ENCODE data around the gene KRT78.
"Not testable (repeated sequence)": the region's sequence is repeated elsewhere in the genome, so short reads cannot be mapped to it uniquely, and the experiment has no call there.

Gene KRT78

DNA sequence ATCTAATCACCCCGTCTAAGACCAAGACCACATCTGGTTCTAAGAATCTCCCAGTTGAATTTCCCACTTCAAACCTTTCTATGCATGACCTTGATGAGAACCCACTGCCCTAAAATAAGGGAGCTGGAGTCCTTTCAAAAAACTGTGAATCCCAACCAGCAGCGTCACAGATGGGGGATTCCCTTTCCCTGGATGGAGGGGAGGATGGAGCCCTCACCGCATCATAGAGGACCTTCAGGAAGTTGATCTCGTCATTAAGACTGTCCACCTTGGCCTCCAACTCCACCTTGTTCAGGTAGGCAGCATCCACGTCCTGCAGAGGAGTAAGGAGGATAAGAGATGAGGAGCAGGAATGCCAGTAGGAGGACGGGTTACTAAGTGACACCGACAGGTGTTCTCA lies 39.6 kb downstream of the KRT78 start:
- DNase-seq = no peak

DNA sequence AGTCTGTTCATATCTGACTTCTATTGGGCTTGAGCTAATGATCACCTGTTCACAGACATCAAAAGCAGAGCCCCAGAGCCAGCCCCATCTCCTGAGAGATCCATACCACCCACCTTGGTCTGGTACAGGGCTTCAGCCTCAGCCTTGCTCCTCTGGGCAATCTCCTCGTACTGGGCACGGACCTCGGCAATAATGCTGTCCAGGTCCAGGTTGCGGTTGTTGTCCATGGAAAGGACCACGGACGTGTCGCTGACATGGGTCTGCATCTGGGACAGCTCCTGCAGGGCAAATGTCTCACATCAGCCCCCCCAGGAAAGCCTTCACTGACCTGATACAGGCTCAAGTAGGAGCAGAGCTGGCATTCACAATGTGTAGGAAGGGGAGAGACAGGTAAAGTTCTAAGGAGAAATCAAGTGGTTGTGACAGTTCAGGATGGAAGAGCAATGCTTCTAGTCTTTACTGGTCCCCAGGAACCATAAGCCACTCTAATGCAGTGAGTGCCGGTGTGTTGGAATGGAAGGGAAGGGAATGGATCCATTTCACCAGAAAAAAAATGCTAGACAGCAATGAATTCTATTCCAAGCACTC lies 40.1 kb downstream of the KRT78 start:
- no peak for DNase-seq

DNA sequence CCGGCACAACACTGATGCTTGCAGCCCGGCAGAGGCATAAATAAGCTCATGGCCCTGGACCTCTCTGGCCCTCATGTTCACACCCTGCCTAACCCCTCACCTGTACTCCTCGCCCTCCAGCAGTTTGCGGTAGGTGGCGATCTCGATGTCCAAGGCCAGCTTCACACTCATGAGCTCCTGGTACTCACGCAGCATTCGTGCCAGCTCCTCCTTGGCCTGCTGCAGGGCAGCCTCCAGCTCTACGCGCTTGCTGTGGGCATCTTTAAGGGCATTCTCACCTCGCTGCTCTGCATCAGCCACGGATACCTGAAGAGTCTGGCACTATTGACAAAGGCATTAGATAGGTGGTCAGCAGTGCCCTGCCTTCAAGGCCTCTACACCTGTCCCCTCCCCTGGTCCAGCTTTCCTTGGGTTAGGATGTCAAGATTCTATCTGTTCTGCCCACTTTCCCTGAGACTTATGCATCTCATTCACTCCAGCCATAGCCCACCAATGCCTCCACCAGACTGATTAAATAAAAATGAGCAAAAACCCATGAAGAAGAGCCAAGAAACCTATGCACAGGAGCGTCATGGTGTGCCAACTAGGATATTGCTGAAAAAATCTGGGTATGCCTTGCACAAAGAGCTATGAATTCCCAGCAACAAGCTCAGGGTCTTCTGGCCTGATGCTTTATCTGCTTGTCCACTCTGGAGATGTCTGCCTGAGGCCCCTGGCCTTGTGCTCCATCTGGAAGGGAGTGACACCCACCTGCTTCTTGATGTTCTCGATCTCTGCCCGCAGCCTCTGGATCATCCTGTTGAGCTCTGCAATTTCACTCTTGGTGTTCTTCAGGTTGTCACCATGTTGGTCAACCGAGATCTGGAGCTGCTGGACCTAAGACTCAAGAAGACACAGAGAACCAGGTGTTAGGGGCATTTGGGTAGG lies 41.0 kb downstream of the KRT78 start:
- no peak for DNase-seq

DNA sequence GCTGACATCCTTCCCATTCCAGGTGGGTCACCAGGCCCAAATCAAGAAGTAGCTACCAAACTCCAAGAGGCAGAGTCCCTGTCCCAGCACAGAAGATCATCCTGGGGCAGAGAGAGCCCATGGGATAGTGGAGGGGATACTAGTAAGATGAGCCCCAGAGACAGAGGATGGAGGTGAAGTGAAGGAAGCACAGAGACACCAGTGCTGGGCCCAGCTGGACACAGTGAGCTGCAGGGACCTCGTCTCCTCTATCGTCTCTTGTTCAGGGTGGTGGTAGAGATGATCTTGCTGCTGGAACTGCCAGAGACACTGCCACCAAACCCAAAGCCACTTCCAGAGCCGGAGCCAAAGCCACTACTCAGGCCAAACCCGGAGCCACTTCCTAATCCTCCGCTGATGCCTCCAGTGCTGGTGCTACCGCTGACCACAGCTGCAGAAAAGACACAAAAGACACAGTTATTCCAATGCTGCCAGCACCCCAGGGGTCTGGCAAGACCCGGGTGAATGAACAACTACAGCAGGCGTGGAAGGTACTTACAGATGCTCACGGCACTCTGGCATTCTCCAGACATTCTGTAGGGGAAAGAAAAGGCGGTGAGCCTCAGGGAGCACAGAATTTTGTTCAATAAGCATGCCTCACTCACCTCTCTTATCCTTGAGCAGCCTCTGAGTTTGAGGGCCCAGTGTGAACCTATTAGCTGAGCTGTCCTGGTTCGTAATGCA lies 41.8 kb downstream of the KRT78 start:
- no peak for DNase-seq

DNA sequence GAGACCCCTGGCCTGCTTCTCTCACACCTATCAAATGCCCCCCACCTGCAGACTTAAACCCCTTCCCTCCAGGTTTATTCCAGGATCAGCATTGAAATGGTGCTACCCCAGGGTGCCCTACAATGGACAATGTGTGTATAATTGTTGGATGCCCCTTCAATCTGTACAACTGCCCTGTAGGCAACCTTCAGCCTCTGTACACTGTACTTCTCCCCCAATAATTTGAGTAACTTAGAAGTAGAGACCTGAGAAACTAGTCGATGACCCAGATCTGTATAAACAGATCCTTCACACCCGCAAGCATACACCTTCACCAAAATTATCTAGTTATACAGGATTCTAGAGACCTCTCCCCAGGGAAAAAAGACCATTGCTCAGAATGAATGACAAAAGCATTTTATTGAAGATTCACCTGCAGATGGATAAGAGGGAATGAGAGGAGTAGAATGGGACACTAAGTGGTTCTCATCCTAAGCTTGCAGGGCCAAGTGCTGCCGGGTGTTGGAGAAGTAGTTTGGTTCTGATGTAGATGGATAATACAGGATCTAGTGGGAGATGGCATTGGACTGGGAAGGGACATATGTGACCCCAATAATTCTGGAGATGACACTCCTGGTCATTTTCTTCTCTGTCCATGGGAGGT lies 42.5 kb downstream of the KRT78 start:
- DNase-seq = no peak

DNA sequence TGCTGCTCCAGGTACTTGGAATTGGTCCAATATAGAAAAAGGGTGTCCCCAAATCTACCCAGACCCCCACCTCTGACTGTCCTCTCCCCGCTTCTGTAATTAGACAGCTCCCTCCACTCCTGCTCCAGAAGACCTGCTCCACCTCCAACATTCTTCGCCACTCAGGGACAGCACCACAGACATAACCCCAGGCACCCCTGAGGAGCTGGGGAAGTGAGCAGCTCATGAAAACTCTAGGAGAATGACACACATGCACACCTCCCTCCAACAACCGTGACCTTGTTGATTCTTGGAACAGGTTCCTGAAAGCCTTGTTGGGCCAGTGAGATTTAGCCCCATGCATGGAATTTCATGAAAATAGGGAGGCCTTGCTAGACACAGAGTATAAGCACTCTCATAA lies 43.1 kb downstream of the KRT78 start:
- no peak for DNase-seq

DNA sequence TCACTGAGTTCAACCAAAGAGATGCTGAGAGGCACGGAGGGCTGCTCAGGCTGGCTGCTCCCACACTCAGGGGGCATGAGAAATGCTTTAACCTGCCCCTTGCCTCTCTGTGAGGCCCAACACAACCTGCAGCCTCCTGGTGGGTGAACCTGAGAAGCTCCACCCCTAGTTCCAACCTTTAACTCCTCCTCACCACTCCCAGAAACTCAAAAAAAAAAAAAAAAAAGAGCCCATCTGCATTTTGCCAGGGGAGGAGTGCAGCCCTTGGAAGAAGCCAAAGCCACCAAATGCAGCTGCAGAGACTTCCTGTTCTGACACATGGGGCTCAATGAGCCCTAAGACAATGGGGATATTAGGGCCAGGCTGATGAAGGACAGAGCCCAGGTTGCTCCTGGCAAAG lies 43.8 kb downstream of the KRT78 start:
- DNase-seq = no peak

DNA sequence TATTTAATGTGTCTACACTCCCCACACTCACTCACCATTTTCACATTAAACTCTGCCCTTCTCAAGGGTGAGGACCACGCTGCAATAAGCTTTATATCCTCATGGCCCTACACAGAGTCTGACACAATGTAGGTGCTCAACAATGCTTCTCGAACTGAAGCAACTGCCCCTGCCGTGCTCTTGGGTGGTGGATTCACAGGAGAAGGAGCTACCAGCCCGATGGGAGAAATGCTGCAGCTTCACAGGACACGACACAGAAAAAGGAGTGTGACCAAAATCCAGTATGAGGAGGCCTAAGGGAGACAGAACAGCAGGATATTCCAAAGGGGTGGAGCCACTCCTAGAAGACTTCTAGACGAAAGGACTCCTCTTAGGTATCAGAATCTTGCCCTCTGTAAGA lies 46.4 kb downstream of the KRT78 start:
- DNase-seq = no peak

DNA sequence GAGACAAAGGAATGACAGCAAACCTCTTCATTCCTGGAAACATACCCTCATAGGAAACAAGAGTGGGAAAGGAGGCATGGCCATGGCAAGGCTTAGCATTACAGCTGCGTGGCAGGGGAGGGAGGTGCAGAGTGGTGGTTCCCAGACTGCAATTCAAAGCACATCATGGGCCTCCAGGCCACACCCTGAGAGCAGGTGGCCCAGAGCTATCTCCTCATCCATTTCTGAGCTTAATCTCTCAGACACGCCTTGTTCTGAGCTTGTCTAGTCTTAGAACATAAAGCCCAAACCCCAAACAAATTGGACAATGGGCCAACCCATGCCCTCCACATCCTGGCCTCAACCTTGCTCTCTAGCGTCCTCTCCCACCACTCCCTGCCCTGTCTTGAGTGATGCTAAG lies 47.0 kb downstream of the KRT78 start:
- no peak for DNase-seq

DNA sequence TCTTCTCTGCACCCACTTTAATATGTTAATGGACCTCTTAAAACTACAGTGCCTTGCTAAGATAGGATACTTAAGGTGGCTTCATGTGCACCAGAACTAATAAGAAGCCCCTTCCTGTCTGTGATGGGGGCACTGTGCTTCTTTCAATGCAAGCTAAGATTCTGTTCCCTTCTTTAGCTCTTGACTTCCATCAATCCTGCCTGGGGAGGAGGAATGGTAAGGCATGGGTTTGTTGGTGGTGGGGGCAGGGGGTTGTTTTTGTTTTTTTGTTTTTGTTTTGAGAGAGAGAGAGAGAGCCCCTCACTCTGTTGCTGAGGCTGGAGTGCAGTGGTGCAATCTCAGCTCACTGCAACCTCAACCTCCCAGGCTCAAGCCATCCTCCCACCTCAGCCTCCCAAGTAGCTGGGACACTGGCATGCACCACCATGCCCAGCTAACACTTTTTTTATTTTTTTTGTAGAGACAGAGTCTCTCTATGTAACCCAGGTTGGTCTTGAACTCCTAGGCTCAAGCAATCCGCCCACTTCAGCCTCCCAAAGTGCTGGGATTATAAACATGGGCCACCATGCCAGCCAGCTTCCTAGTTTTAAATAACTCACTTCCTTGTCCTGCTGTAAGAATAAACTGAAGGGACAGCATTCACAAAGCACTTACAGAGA lies 48.4 kb downstream of the KRT78 start:
- no peak for DNase-seq

DNA sequence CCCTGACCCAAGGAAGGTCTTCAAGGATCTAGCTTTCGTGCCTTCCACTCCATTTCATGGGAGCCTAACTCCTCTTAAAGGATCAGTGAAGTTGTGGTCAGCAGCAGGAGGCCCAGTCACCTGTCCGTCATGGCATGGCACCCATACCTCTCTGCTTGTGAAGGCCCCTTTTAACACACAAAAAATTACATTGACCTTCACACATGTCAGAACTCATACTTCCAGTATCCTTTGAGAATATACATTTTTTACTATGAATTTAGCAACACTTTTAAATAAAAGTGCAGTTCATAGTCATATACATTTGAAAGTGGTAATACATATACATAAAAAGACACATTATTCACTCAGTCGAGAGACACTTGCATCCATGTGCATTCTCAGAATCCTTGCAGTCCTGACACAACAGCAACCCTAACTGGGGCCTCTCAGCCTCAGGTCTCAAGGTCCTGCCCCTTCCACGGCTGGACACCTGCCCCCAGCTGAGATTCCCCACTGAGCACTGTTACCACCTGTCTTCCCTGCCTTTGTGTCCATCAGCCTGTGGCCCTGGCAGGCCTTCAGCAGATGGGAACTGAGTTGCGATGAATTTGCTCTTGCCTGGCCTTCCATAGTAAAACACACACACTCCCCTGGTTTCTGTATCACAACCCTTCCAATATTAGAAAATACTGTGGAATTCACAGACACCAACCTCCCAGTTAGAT lies 49.1 kb downstream of the KRT78 start:
- no peak for DNase-seq

DNA sequence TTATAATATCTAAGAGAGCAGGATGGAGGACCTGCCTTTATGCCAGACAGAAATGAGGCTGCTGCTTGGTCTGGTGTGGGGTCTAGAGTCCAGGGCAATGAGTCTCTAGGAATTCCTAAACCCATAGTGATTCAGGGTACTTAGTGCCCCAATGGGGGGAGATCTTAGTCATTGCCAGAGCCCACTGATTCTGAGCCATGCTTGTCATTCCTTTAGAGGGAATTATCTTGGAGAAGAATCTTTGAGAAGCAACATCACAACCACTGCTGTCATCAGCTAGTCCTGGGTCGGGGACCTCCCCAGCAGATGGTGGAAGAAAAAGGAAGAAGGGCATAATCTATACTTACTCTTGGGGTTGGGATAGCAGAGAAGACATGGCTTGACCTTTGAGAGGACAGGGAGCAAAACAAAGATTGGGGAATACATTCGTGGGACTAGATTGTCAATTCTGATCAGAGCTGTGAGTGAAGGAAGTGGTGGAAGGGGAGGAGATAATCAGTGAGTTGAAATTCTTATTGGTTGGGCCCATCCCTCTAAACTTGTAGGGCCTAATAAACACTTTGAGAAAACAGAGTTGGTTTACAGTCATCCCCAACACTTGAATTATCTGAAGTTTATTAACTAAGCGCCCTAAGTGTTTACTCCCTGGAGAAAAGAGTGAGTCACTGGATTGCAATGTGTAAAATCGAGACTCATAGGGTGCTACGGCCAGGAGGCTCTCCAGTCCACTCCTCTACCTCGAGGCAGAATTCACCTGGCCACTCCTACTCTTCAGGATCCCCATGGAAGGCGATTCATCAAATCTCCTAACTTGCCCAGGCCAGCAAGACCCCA lies 49.9 kb downstream of the KRT78 start:
- DNase-seq = no peak

DNA sequence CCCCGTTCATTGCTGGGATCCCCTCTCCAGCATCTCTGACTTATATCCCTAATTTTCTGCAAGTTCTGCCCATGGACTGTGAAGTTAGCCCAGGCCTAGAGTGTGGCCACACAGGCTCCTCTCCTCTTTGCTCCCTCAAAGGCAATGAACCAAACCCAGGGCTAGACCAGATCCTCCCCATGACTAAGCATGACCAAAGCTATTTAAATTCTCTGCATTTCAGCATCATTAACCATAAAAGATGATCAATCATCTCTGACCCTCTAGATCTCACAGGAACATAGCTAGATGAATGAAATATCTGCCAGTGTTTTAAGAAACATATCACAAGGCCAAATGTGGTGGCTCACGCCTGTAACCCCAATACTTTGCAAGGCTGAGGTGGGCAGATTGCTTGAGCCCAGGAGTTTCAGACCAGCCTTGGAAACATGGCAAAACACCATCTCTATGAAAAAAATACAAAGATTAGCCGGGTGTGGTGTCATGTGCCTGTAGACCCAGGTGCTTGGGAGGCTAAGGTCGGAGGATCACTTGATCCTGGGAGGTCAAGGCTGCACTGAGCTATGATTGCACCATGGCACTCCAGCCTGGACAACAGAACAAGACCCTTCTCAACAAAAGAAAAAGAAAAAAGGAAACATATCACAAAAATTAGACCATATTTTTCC lies 50.7 kb downstream of the KRT78 start:
- no peak for DNase-seq

DNA sequence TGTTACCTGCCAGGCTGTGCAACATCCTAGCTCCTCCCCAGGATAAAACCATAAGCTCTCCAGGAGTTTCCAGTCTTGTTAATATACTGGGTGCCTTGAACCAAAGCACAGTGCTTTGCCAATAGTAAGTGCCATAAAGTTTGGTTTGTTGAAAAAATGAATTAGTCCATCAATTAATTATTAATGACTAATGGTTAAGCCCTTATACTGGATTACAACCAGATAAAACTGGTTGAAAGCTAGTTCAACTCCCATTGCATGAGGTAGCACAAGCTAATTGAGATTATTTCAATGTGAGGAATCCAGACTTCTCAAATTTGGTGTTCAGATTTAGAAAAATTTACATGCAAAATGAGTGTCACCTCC lies 51.3 kb downstream of the KRT78 start:
- no peak for DNase-seq

DNA sequence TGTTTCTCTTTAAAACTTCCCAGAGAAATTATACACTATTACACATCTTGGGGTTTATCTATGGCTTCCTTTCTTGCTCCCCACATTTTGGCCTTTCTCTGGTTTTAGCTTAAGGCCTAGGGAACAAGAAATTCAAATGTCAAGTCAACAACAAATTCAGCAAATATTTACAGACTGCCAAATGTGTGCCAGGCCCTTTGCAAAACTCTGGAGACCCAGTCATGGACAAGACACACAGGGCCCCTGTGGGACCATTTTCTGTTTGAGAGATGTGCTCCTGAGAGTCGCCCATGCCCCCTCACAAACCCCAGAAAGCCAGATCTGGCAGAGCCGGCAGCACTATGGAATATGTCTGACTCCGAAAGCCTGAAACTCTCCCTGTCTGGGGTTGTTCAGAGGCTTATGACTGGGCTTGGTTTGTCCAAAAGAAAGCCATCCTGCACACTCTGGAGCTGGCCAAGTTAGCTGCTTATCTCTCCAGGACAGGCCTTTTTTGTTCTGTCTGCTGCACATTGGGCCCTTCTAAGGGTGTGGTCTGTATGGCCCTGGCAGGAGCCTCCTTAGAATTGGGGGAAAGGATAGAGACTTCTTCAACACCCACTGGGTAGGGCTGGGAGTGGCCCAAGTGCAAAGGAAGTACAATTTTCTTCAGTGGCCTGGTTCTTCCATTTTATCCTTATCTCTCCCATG lies 51.8 kb downstream of the KRT78 start:
- no peak for DNase-seq

DNA sequence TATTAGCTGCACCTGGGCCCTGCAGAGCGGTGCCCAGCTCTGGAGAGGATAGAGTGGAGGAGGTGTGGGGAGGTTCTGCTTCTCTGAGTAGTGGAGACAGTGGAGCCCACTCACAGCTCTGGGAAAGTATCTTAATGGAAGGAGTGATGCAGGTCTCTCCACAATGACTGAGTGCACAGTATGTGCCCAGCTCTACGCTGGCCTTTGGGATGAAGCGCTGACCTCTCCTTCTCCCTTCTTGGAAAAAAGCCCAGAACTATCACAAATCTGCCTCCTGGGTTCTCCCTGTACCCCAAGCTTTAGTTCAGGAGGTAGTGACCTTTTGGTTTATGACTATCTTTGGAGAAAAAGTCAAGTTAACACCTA lies 52.4 kb downstream of the KRT78 start:
- no peak for DNase-seq

DNA sequence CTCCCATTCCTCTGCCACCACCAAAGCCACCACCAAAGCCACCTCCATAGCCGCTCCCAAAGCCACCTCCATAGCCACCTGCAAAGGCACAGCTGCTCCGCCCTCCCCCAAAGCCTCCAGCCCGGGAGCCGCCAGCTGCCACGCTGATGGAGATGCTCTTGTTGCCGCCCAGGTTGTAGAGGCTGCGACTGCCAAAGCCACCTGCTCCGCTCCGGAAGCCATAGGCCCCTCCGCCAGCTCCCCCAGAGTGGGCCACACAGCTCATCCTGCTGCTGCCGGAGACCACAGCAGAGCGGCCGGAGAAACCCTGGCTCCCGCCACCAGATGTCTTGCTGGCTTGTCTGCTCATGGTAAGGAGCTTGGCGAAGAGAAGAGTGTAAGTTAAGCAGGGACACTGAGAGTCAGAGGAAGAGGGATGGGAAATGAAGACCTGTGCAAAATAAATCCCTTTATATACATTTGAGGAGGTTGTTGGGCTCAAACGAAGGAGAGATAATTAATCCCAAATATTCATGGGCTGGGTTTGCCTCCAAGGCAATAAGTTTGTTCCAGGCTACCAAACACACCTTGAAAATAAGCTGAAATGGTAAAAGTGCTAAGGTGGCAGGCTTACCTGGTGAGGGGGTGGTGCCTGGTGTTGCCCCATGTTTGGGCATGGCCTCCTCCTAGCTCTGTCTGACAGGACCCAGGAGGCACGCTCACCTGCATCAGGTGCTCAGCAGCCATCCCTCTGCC lies 52.9 kb downstream of the KRT78 start, which contains the start of gene KRT3:
Gene KRT3, minus strand, starts transcription at position 424 of the 735 bp plus-strand sequence. Its CDS starts 75 bp downstream, at position 349.
- no peak for DNase-seq

DNA sequence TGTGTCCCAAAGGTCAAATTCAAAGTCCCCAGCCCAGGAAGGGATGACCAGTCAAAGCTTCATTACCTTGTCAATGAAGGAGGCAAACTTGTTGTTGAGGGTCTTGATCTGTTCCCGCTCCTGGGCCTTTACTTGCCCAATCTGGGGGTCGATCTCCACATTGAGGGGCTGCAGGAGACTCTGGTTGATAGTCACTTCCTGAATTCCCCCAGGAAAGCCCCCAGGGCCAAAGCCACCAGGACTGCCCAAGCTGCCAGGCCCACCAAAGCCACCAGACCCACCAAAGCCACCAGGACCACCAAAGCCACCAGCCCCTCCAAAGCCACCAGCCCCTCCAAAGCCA lies 53.5 kb downstream of the KRT78 start:
- not testable (repeated sequence) for DNase-seq
